CD4-positive, alpha-beta memory T cell (primary cell): ENCODE results near the gene OR7G2. TPM values are rescaled to one million over a fixed set of nuclear protein-coding genes. Genes with fewer than 3 reads are reported as not detected.

Source experiments
- polyA plus RNA-seq, 2 donors: library from polyadenylated mRNA; unstranded; fragments of 300-500 nt; fragmentation: Illumina TruSeq; gene quantifications; one replicate each; pipeline ENCODE4 v1.2.3, GENCODE V29; 2021
- total RNA-seq, 2 experiments: library from RNA; stranded (reverse); gene quantifications; one replicate each; pipeline ENCODE4 v1.2.3, GENCODE V29; 2021

Gene OR7G2
- total and polyA plus RNA-seq, 4 experiments from 2014 or later, result not detected

Other genes with a start within 250 kb of the OR7G2 start
- gene MUC16, start 97.1 kb downstream of the OR7G2 start, total RNA-seq, result not detected
- gene MUC16, start 97.1 kb downstream of the OR7G2 start, polyA plus RNA-seq, result not detected
- not detected for gene OR1M1, start 20.4 kb downstream of the OR7G2 start, total RNA-seq
- not detected for gene OR1M1, start 20.4 kb downstream of the OR7G2 start, polyA plus RNA-seq
- not detected for gene OR7G1, start 8.3 kb upstream of the OR7G2 start, total RNA-seq
- not detected for gene OR7G1, start 8.3 kb upstream of the OR7G2 start, polyA plus RNA-seq
- not detected for gene OR7G3, start 19.5 kb upstream of the OR7G2 start, total RNA-seq
- not detected for gene OR7G3, start 19.5 kb upstream of the OR7G2 start, polyA plus RNA-seq
- gene ZNF317, start 32.9 kb upstream of the OR7G2 start, total RNA-seq, result 10 to 100 TPM; 52.1 to 52.4 TPM
- 10 to 100 TPM; 25.1 to 49.4 TPM for gene ZNF317, start 32.9 kb upstream of the OR7G2 start, polyA plus RNA-seq
- gene OR7D2, start 71.5 kb upstream of the OR7G2 start, total RNA-seq, result not detected
- gene OR7D2, start 71.5 kb upstream of the OR7G2 start, polyA plus RNA-seq, result under 1 TPM in 1 of 2 donors, not detected in 1; 0.15 TPM
- not detected for gene OR7D4, start 112.1 kb upstream of the OR7G2 start, total RNA-seq
- gene OR7D4, start 112.1 kb upstream of the OR7G2 start, polyA plus RNA-seq, result not detected
- gene OR7E24, start 143.5 kb upstream of the OR7G2 start, total RNA-seq, result not detected
- gene OR7E24, start 143.5 kb upstream of the OR7G2 start, polyA plus RNA-seq, result not detected
- 10 to 100 TPM; 20.9 to 22.1 TPM for gene ZNF699, start 202.4 kb upstream of the OR7G2 start, total RNA-seq
- 10 to 100 TPM; 10.9 to 11.1 TPM for gene ZNF699, start 202.4 kb upstream of the OR7G2 start, polyA plus RNA-seq
- gene ZNF559, start 216.7 kb upstream of the OR7G2 start, total RNA-seq, result 10 to 100 TPM; 47.4 to 53.5 TPM
- 10 to 100 TPM; 30.1 to 38.5 TPM for gene ZNF559, start 216.7 kb upstream of the OR7G2 start, polyA plus RNA-seq